HL-60 (cell line): ENCODE results near the gene MSL2.

ENCODE experiments used
- CTCF ChIP-seq: IDR thresholded peaks from one replicate; pipeline ENCODE4 v1.5.1; 2011; ENCODE audit warnings: low read length, control low read depth, inconsistent platforms; ENCODE audit not compliant: insufficient read depth
- GABPA ChIP-seq: IDR thresholded peaks from 2 replicates; pipeline ENCODE4 v1.6.1; 2012; ENCODE audit warnings: low read depth
- POLR2AphosphoS5 ChIP-seq: IDR thresholded peaks from 2 replicates; pipeline ENCODE4 v1.6.1; 2012; ENCODE audit warnings: low read depth
- REST ChIP-seq: IDR thresholded peaks from 2 replicates; pipeline ENCODE4 v1.6.1; 2012; ENCODE audit warnings: low read depth; ENCODE audit not compliant: insufficient replicate concordance

GRCh38 chr3:136171097-136171542 lies 25.0 kb downstream of the MSL2 start:
- no peak for TF ChIP-seq CTCF
- TF ChIP-seq REST, result no peak
- TF ChIP-seq POLR2AphosphoS5, result no peak
- no peak for TF ChIP-seq GABPA
